Activated naive CD8-positive, alpha-beta T cell treated with anti-CD3 and anti-CD28 coated beads, Interleukin-2, amount 50 U/mL, for 16 hours (primary cell): Measurements from ENCODE around the gene GPR25.

Experiments
- DNase-seq: peaks from one replicate; pipeline ENCODE4 v3.0.0-alpha.2; 2020; ENCODE audit warnings: low read depth, low spot score

Gene GPR25

GRCh38 chr1:200894712-200895442, 22.1 kb downstream of the GPR25 start, which contains the start of gene INAVA:
Gene INAVA (plus strand): TSS chr1:200894900. CDS start chr1:200898401, 3,501 bp downstream.
- DNase-seq = no peak

GRCh38 chr1:200895443-200895789, 22.6 kb downstream of the GPR25 start:
- no peak for DNase-seq

- DNase-seq = no peak
Observed at GRCh38 chr1:200895801-200896530, 23.2 kb downstream of the GPR25 start.

DNA sequence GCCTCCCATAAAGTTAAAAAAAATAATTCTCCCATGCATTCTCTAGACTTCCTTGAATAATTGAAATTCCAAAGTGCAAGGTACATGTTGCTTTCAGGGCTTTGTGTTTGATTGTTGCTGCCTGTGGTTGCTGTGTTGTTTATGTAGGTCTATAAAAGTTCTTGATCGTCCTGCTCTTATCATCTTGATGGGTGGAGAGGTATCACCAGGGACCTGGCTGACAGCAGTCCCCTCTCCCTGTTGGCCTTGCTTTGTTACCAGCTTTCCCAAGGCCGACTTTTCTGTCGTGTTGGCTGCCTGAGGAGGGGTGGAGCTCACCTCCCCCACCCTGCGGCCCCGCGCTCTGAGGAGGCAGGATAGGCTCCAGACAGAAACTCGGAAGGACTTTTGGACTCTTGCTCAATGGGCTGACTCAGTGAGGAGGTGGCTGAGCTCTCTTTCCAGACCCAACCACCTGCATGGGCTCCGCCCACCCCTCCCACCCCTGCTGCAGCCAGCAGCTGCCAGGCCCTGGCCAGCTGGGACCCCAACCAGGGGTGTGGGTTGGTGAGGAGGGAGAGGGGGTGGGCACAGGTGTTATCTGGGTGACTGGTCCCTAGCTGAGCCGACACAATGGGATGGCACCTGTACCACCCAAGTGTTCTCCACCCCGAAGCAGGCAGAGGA, 23.9 kb downstream of the GPR25 start:
- DNase-seq = no peak

DNA sequence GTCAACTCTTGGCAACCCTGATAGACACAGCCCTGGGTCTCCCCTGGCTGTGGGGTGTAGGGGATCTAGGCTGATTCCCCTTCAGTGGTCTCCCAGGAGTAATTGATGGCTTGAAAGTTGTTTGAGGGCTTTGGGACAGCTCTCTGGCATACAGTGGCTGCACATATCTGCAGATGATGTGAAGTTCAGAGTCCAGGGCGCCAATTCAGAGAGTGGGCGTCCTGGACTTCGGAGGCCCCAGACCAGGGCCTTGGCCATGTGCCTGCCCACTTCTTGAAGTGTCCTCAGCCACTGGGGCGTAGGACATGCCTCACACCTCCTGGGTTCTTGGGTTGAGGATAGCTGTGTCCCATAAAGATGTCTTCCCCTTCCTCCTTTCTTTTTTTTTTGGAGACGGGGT, 24.5 kb downstream of the GPR25 start:
- DNase-seq = no peak

- no peak for DNase-seq
Observed at GRCh38 chr1:200899015-200899386, 26.2 kb downstream of the GPR25 start.

GRCh38 chr1:200899451-200899915, 26.7 kb downstream of the GPR25 start:
- no peak for DNase-seq

DNA sequence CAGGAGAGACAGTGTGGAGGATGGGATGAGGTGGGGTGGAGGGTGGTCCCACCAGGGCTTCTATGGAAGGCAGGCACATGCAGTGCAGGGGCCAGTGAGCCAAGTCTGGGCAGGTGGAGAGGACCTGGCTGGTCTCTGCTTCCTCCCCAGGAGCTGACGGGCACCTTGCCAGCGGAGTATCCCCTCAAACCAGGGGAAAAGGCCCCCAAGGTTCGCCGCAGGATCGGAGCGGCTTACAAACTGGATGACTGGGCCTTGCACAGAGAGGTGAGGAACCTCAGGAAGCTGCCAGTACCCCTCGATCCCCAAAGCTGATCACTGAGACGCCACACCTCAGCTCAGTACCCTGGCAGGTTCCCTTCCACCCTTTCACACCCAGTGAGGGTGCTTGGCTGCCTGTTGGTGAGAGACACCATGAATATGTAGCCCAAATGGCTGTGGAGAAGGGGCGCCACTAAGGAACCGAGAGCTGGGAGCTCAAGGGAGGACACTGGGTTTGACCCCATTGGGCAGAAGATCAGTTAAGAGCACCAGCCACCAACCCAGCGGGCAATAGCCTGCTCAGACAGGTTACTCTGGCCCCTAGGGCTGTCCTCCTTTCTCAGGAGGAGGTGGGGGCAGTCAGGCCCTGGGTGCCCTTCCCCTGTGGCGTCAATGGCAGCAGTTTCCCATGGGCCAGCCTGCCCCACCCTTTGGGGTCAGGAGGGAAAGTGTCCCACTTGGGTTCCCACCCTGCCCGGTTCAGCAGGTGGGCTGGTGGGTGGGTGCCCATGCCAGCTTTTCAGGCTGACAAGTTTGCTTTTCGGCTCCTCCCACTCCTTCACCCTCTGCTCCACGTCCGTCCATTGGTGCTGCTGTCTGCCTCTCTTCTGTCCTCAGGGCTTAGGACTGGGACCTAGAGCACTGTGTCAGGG, 27.4 kb downstream of the GPR25 start:
- DNase-seq = no peak

DNA sequence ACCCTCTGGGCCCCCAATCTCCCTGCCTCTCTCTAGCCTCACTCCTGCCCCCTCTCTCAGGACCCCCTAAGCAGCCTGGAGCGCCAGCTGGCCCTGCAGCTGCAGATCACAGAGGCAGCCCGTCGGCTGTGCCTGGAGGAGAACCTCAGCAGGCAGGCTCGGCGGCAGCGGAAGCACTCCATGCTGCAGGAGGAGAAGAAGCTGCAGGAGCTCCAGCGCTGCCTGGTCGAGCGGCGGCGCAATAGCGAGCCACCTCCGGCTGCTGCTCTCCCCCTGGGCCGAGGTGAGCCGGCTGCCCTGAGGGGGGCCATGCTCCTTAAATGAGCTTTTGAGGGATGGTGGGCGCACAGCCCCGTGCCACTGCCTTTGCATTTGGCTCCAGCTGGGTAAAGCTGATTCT, 28.1 kb downstream of the GPR25 start:
- DNase-seq = no peak

DNA sequence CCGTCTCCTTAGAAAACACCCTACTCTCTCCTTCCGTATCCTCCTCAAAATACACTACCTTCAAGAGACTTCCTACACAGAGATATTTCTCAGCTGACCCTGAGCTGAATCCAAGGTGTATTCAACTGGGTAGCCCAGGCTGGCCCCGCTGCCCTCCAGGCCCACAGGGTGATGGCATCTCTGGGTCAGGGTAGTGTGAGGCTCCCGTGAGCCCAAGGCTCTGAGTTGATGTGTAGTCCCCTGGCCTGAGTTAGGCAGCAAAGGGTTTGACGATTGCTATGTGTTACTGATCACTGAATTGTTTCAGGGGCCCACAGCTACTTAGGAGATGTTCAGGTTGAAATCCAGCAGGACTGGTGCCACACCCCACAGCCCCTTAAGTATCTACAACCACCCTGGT, 28.6 kb downstream of the GPR25 start:
- DNase-seq = no peak

GRCh38 chr1:200901796-200902444, 29.1 kb downstream of the GPR25 start:
- DNase-seq = no peak

DNA sequence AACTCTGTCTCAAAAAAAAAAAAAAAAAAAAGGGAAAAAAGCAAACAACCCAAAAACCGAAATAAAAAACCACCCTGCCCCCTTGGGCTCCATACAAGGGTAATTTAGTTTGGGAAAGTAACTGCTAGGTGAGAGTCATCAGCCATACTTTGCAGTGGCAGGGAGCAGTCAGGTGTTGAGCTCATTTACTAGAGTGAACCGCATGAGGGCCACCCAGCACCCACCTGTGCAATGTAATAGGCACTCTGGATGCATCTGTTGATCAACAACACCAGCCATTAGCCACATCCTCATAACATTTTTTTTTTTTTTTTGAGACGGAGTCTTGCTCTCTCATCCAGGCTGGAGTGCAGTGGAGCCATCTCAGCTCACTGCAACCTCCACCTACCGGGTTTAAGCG, 31.0 kb downstream of the GPR25 start:
- DNase-seq = no peak

DNA sequence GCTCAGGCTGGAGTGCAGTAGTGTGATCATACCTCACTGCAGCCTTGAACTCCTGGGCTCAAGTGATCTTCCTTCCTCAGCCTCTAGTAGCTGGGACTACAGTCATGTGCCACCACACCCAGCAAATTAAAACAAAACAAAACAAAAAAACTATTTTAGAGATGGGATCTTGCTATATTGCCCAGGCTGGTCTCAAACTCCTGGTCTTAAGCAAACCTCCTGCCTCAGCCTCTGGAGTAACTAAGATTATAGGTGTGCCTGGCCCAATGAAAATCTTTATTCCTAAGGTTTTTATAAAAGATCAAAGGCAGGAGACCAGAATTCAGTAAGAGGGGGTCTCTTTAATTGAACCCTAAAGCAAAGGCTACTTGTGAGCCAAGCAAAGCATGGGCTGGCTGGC, 32.0 kb downstream of the GPR25 start:
- DNase-seq = no peak

DNA sequence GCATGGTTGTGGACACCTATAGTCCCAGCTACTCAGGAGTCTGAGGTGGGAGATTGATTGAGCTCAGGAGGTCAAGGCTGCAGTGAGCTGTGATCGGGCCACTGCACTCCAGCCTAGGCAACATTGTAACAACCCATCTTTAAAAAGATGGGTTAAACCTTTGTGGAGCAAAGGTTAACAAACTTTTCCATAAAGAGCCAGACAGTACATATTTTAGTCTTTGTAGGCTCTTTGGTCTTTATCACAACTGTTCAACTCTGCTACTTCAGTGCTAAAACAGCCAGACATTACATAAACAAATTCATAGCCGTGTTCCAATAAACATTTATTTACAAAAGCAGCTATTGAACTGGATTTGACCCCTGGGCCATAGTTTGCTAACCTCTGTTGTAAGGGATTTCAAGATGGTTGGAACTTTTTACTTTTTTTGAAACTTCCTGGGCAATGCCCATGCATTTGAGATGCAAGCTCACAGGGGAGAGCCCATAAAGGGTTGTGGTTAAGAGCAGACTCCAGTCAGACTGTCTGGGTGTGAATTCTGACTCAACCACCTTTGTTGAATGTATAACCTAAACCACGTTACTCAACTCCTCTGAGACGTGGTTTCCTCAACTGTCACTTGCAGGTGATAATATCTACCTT, 32.8 kb downstream of the GPR25 start:
- no peak for DNase-seq

DNA sequence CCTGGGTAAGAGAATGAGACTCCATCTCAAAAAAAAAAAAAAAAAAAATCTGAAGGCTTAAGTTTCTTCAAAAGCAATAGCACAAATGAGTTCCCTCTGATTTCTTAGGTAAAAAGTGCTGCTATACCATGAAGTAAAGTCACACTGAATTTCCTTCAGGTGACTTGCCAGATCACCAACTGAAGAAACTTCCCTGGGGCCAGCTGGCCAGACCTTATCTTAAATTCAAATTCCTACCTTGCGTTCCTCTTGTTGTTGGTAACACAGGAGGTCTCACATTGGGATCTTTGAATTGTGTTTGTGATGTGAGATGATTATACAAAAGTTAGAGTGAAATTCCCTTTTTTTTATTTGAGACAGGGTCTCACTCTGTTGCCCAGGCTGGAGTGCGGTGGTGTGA, 33.7 kb downstream of the GPR25 start:
- no peak for DNase-seq

DNA sequence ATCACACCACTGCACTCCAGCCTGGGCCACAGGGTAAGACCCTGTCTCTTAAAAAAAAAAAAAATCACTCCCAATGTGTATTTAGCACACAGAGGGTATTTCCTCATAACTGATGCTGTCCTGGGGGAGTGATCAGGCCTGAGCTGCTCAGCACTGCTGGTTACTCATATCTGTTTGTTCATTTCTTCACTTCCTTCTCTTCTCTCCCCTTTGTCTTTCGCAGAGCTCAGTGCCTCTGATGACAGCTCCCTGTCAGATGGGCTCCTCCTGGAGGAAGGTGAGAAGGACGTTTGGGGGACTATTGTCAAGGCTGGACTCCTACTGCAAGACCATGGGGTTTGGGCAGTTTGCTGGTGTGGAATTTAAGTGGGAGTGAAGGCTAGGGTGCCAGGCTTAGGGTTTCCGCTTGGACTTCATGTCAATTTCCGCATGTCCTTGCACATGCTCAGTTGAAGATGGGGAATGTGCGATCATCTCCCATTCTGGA, 34.9 kb downstream of the GPR25 start:
- DNase-seq = no peak

DNA sequence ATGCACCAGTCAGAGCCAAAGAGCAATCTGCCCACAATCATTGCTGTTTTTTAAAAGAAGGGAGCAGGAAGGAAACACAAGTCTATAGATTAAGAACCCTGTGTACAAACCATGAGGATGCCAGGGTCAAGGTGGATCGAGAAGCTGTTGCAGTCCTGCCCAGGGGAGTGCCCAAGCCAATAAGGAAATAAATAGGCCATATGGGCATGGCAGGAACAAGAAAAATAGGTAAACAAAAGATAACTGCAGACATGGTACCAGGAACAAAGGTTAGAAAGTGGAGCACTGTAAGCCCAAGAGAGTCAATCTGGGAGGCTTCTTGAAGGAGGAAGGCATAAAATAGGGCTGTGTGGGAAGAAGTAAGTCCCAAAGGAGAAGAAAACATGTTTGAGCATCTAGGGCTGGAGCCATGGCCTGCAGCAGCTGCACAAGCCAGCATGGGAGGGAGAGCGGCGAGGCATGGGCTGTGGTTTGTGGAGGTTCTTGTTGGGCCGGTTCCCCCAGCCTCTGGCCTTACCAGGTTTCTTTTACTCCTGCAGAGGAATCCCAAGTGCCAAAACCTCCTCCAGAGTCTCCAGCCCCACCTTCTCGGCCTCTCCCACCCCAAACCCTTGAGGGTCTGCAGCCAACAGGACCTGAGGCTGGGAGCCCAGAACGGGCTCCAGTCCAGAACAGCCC, 35.5 kb downstream of the GPR25 start:
- no peak for DNase-seq

DNA sequence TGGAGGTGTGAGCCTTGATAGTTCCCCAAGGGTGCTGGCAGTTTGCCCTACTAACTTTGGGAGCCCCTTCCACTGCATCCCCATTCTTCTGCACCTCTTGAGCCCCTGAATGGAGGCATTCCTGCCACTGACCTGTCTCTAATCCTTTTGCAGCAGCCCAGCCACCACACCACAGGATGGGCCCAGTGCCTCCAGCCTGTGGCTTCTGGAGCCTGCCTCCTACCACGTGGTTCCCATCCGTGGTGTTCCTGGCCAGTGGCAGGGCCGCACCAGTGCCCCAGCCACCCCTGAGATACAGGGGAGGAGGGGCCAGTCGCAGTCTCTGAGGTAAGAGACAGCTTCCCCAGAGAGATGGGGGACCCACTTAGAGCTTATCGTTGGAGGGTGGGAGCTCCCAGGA, 36.3 kb downstream of the GPR25 start:
- no peak for DNase-seq

DNA sequence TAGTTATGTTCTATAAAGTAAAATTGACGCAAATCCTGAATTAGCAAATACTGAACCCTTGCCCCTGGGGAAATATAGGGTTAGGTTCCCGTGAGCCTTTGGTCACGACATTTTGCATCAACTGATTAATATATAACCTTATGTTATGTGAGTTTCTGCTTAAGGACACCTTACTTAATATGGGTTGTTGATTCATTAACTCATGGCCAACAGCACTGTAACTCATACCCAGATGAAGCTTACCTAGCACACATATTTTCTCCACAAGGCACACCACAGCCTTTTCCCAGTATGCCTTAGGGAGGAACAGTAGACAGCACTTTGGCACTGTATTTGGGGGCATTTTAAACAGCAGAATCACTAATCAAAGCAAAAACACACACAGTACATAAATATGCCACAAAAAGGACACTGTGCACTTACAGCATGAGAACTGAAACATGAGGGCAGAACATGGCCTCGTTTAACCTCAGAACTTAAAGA, 37.0 kb downstream of the GPR25 start:
- DNase-seq = no peak

DNA sequence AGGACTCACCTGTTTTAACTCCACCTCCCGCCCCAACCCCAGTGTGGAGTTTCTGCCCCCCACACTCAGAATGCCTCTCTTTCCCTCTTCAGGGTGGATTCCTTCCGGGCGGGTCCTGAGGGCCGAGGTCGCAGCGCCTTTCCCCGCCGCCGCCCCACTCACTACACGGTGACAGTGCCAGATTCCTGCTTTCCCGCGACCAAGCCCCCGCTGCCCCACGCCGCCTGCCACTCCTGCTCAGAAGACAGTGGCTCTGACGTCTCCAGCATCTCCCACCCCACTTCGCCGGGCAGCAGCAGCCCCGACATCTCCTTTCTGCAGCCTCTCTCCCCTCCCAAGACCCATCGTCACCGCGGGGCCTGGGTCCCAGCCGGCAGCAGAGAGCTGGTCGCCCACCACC, 38.6 kb downstream of the GPR25 start:
- DNase-seq = no peak
